AG04450 (cell line): ENCODE data around the gene ATP5F1E. TPM values are rescaled to one million over a fixed set of nuclear protein-coding genes. Genes with fewer than 3 reads are reported as not detected.

Experiments
- CTCF ChIA-PET: fragments of 300-600, 350-600 bp; formaldehyde crosslinking; extraction: SDS; loops from one replicate; lab custom pipeline; 2022; ENCODE audit warnings: antibody characterized with exemption, inconsistent platforms; lab: Charles Lee
- POLR2A ChIA-PET: fragments of 350-600 bp; formaldehyde crosslinking; extraction: SDS; loops from one replicate; lab custom pipeline; 2021; ENCODE audit warnings: antibody characterized with exemption, inconsistent platforms; lab: Yijun Ruan, JAX
- DNase-seq: peaks from one replicate; pipeline ENCODE4 v3.0.0-alpha.2; 2011; ENCODE audit warnings: low read depth, low spot score
- H3K27ac ChIP-seq: one replicate; pipeline ENCODE4 v1.5.1; 2012; ENCODE audit warnings: low read depth, low read length, control low read depth
- H3K27me3 ChIP-seq: one replicate; pipeline ENCODE4 v1.6.0; 2012; ENCODE audit warnings: low read length; ENCODE audit not compliant: control insufficient read depth, insufficient read depth
- H3K4me3 ChIP-seq: 2 replicates; pipeline ENCODE4 v1.5.1; 2011; ENCODE audit warnings: mild to moderate bottlenecking, low read depth, low read length, control low read depth
- H3K9me3 ChIP-seq: 2 replicates; pipeline ENCODE4 v1.5.1; 2012; ENCODE audit warnings: low read length; ENCODE audit not compliant: control insufficient read depth, insufficient read depth
- CTCF ChIP-seq: IDR thresholded peaks from 2 replicates; pipeline ENCODE4 v1.5.1; 2011; ENCODE audit warnings: low read depth, low read length, control low read depth, inconsistent platforms
- polyA plus RNA-seq: library from polyadenylated mRNA; depleted of rRNA; stranded (reverse); fragments of >200 nt; gene quantifications from 2 replicates; pipeline ENCODE4 v1.2.3, GENCODE V29; 2011

The ATP5F1E gene
- polyA plus RNA-seq, 1 experiment: 84.3 TPM

GRCh38 chr20:59033093-59033492, 958 bp upstream of the ATP5F1E start:
- Histone ChIP-seq H3K27ac (no peak overlapping the region), H3K9me3 (no peaks in the 10 kb centered on the region), H3K27me3 (no peaks in the 10 kb centered on the region), H3K4me3 (peak overlapping the region; percentile 66; the same call in 1 of the 2 replicates)
- TF ChIP-seq CTCF: no peak
- no peak for DNase-seq
- POLR2A ChIA-PET: interaction anchor here (1.0 to 2.1 kb wide), 4 partner anchors 10 to 132 kb away, joined by 3 to 24 read pairs (median 6); partner anchors contain the start of gene PRELID3B
- CTCF ChIA-PET: no interaction called here

GRCh38 chr20:59032713-59033059, 551 bp upstream of the ATP5F1E start:
- ChIA-PET POLR2A (interaction anchor here (0.6 to 2.1 kb wide), 13 partner anchors 10 to 1692 kb away, joined by 3 to 24 read pairs (median 4); partner anchors contain the start of gene PRELID3B), CTCF (interaction anchor here (0.6 to 1.0 kb wide), 4 partner anchors 8 to 783 kb away, joined by 3 to 4 read pairs (median 3); no protein-coding TSS in a partner anchor)
- H3K9me3 ChIP-seq: no peaks in the 10 kb centered on the region
- no peak for DNase-seq
- H3K27ac ChIP-seq: no peak overlapping the region
- TF ChIP-seq CTCF: peak; percentile 23; the same call in 1 of the 2 replicates
- H3K27me3 ChIP-seq: no peaks in the 10 kb centered on the region
- peak overlapping the region; percentile 66 for H3K4me3 ChIP-seq

DNA sequence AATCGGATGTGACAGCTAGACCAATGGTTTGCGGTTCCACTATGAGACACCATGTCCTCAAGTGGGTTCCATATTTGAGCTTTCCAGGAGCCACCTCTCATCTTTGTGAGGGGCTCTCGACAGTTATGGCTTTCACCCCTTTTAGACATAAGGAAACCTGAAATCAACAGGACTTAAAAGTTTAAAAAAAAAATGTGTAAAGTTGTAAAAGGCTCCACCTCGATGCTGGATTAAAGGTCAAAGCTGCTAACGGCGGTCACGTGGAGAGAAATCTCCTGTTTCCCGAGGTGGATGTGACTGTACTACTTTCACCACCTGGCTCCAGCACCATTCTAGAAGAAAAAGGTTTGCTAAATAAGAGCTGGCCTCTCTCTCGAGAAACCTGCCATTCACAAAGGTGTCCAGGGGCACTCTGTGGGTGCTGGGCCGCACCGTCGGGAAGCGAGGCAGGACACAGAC, 542 bp downstream of the ATP5F1E start:
- Histone ChIP-seq H3K9me3 (no peaks in the 10 kb centered on the region), H3K4me3 (peak overlapping the region; percentile 77), H3K27ac (no peak overlapping the region), H3K27me3 (no peaks in the 10 kb centered on the region)
- CTCF ChIA-PET: no interaction called here
- no peak for DNase-seq
- no peak for TF ChIP-seq CTCF
- POLR2A ChIA-PET: interaction anchor here (0.9 to 2.1 kb wide), 6 partner anchors 8 to 161 kb away, joined by 3 to 24 read pairs (median 4); partner anchors contain the start of gene PRELID3B

DNA sequence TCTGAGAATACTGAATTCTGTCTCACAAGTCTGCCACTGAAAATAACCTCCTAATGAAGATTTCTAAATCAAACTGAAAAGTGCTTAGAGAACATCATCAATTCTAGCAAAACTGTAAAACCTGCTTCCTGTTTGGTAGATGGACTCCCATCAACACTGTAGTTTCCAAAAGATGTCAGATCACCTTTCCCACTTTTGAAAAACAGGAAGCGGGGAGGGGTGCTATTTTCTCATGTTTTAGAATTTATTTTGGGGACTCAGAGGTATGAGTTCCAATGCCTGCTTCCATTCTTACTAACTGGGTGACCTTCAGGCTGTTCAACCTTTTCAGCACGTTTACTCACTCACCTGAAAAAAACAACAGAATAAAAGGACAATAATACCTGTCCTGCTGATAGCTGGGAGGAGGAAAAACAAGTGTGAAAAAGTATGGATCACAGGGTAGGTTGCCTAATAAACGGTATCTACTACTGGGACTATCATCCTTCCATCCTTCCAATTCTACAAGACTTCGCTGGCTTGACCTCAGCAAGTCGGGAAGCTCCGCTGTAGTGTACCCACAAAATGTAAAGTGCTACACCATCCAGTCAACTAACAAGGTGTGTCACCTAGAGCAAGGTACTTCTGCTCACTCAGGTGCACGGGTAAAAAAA, 1.1 kb downstream of the ATP5F1E start:
- ChIA-PET POLR2A (interaction anchor here (1.2 to 2.1 kb wide), 4 partner anchors 8 to 161 kb away, joined by 3 to 24 read pairs (median 4); partner anchors contain the start of gene PRELID3B), CTCF (no interaction called here)
- no peak for DNase-seq
- Histone ChIP-seq H3K4me3 (peak overlapping the region; percentile 77), H3K27ac (no peak overlapping the region), H3K27me3 (no peaks in the 10 kb centered on the region), H3K9me3 (no peaks in the 10 kb centered on the region)
- no peak for TF ChIP-seq CTCF

DNA sequence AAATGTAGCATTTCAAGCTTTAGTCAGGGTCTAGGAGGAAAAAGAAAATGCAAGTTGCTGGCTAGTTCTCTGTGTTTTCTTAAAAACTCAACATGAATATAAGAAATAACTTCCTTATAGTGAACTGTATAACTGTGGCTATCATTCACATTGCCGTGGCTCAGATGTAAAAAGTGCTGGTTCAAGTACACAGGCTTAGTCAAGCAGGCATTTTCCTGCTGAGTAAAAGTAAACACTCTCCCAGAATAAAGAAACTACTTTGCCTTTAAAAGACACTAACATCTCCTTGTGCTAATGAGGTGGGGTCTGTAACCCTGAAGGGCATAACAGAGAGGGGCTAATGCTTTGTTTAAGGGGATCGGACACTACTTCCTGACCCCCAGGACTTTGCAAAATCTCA, 3.3 kb downstream of the ATP5F1E start:
- ChIA-PET CTCF (interaction anchor here (0.9 to 2.0 kb wide), 2 partner anchors 58 to 158 kb away, joined by 3 to 9 read pairs; no protein-coding TSS in a partner anchor), POLR2A (no interaction called here)
- no peak for TF ChIP-seq CTCF

More for the DNA sequence above, 3.3 kb downstream of the ATP5F1E start:
- H3K27ac ChIP-seq: no peak overlapping the region
- DNase-seq: no peak
- H3K9me3 ChIP-seq: no peaks in the 10 kb centered on the region; the same call in 1 of the 2 replicates
- no peaks in the 10 kb centered on the region for H3K27me3 ChIP-seq
- H3K4me3 ChIP-seq: peak overlapping the region; percentile 38
